ENCODE results near the gene SNX33.
"Not testable (repeated sequence)": the region's sequence is repeated elsewhere in the genome, so short reads cannot be mapped to it uniquely, and the experiment has no call there.

The SNX33 gene

DNA sequence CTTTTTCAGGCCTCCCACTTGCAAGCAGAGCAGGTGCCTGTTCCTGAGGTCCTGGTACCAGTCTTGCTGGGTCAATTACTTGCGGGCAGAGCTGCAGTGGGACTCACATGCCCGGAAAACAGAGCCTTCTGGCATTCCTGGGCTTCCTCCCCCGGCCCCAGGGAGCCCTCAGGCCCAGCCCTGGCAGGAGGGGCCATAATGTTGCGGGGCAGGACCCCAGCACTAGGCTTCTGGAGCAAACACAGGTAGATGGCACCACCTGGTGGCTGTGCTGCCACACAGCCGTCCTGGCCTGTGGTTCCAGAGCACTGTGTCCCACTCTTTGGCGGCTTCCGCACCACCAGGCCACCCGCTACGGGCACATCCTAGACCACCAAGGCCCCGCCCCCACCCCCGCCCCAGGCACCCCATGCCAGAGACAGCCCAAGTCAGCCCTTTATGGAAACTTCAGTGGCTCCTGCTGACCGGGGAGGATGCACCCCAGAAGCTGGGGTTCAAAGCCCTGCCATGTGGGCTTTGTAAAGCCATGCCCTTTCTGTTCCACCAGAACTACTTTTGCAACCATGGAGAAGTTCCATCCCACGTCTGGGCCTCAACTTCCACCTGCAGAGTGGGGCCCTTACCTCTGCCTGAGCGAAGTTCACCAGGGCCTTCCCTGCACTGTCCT lies 36.1 kb downstream of the SNX33 start:
- DNase-seq (ENCODE audit: low read depth in 3 of 3) = peak; percentile 39 to 67 (median 52)

DNA sequence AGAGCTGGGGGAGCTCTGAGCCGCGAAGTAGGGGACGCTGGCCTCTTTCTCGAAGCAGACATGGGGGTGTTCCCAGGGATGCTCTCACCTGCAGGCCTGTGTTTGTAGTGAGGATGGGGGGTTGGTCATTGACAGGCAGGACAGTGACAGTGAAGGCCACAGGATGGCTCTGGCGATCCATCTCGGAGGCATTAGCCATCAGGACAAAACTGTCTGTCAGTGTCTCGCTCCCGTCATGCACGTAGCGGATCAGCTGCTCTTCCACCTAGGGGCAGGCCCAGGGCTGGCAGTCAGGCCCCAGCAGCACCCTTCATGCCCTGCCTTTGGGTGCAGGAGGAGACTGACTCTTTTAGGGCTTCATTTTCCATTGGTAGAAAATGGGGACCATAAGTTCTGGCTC lies 36.9 kb downstream of the SNX33 start:
- no peak for DNase-seq (ENCODE audit: low read depth in 3 of 3)

DNA sequence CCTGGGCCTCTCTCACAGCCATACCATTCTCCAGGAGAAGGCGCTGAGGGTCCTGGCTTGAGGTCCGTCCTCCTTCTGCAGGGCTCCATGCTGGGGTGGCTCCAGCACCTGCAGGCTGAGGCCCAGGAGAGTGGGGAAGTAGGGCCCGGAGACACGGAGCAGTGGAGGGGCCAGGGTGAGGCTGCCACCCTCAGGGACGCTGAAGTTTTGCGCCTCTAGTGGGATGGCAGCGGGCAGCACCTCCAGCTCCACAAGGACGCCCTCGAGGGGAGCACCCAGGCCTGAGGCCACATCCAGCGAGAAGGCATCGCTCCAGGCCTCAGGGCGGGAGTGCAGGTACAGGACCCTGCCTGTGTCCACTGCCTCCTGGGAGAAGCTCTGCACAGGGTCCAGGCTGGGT lies 37.5 kb downstream of the SNX33 start:
- DNase-seq (ENCODE audit: low read depth in 3 of 3) = no peak

DNA sequence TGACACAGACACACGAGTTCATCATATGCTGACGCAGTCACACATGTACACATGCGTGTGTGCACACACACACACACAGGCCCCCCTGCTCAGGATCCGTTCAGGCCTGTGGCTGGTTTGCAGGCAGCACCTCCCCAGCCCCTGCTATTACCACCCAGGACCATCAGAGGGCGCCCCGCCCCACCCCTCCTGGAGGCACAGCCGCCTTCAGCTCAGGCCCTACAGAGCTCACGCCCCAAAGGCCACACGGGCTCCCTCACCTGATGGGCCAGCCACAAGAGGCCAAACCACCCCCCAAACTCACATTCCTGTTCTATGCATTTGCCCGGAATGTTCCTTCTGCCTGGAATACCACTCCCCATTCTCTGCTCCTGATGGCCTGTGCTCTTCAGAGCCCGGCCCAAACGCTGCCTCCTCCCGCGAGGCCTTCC lies 38.5 kb downstream of the SNX33 start:
- DNase-seq (ENCODE audit: low read depth in 3 of 3) = peak; percentile 56 to 84 (median 64)

DNA sequence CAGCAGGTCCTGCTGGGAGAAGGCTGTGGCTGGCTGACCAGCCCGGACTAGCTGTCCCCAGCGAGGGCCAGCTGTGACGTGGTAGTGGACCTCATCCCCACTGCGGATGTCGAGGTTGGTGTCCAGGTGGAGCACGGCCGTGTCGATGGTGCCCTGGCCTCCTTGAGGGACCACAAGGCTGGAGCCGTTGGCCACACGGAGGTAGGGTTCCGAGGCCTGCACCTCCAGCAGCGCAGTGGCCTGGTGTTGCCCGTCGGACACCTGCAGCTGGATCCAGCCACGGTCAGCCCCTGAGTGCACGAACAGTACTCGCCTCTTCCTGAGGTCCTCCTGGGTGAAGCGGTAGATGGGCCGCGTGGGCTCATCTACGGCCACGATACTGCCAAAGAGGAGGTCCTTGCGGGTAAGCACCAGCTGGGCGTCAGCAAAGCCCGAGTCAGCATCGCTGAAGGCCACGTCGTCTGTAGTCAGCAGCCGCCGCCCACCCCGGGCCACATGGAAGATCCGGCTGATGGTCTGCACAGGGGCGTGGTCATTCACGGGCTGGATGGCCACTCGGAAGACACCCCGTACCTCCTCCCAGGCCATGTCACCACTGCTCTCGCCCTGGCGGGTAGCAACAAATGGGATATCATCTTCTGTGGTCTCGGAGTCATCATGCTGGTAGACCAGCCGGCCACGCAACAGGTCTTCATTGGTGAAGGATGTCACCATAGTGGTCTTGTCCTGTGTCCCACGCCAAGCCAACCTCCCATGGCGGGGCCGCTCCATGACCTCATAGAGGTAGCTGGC lies 40.0 kb downstream of the SNX33 start:
- no peak for DNase-seq (ENCODE audit: low read depth in 3 of 3)

DNA sequence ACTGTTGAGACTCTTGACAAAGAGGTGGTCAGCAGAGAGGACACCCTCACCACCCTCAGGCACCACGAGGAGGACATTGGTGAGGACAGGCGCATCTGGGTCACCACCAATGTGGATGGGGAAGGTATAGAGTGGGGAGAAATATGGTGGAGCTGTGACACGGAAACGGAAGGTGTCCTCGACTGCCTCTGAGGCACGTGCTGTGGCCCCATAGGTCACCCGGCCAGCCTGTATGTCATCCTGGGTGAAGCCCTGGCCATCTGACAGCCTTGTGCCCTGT lies 40.5 kb downstream of the SNX33 start:
- no peak for DNase-seq (ENCODE audit: low read depth in 3 of 3)

DNA sequence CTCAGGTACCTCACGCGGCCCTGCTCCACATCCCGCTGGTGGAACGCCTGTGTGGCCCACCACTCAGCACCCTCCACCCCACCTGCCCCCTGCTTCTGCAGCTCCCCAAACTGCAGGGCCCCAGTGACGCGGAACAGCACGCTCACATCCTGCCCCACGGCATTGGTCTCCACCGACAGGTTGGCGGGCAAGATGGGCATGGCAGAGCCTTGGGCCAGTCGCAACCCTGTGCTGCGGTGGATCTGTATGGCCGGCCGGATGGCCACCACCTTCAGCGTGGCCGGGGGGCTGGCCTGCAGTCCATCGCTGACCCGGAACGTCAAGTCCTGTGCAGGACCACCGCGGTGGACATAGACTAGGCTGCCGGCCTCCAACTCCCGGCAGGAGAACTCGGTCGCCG lies 41.1 kb downstream of the SNX33 start:
- no peak for DNase-seq (ENCODE audit: low read depth in 3 of 3)

DNA sequence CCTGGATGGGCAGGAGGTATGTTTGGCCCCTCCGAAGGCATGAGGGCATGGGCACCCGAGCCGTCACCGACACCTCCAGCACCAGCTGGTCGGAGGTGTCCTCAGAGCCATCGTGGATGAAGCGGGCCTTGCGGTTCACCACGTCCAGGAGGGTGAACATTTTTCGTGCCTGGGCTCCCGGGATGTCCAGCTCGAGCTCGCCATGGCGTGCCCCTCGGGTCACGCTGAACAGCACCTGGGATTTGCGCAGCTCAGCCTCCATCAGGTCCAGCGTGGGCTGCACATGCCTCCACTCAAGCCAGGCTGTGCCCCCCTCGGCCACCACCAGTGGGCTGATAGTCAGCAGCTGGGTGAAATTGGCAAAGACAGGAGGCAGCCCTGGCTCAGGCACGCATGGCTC lies 41.7 kb downstream of the SNX33 start:
- not testable (repeated sequence) for DNase-seq (ENCODE audit: low read depth in 3 of 3)

DNA sequence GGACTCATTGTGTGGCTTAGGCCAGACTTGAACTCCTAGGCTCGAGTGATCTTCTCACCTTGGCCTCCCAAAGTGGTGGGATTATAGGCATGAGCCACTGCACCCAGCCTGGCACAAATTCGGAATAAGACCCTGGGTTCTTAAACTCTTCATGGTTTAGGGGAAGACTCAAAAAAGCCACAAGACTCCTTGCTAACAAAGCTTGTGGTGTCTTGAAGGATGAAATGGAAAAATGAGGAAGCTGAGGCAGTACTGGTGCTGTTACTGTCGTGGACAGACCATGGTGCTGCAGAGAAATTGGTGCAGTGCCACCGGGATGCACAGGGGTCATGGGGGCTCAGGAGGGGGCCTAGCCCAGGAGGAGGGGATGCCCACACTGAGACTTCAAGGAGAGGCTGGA lies 44.6 kb downstream of the SNX33 start:
- not testable (repeated sequence) for DNase-seq (ENCODE audit: low read depth in 3 of 3)

DNA sequence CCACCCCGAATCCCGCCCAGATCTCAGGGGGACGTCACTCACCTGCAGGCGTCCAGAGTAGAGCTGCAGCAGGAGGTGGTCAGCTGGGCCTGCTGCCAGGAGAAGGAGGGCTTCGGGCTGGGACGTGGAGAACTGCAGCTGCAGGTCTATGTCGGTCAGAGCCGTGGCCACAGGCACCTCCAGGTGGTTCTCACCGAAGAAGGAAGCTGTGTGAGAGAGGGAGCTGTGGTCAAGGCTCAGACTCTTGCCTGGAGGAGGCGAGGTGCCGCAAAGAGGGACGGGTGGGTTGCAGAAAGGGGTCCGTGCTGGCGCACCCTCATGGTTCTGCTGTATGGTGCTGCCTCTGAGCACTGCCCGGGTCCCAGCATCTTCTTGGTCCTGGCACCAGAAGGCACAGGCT lies 45.3 kb downstream of the SNX33 start:
- not testable (repeated sequence) for DNase-seq (ENCODE audit: low read depth in 3 of 3)

DNA sequence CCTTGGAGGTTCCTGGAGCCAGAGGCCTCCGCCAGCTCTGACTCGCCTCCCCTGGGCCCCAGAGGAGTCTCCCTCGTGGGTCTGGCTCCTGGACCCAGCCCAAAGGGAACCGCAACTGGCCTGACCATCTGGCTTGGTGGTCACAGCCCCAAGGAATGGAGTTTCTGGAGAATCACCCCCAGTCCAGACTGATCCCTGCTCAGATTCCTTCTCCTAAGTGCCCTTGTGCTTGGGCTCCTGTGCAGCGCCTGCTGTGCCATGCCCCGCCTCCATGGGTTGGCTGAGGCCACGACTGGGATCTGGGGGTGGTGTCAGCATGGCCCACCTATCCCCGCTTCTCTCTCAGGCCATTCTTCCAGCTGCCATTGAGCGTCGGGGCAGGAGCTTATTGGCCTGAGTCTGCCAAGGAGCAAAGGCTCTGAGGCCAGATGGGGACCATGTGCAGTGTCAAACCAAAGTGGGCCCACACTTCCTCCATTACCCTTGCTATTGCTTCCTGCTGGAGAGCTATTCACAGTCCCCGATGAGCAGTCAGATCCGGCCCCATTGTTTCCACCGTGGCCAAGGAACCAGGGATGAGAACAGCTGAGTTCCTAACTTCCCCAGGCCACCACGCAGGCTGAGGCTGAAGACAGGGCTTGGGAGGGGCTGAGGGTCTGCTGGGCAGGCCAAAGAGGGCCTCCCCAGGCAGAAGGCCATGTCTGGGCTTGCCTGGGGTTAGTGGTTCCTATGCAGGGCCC lies 46.0 kb downstream of the SNX33 start:
- no peak for DNase-seq (ENCODE audit: low read depth in 3 of 3)

DNA sequence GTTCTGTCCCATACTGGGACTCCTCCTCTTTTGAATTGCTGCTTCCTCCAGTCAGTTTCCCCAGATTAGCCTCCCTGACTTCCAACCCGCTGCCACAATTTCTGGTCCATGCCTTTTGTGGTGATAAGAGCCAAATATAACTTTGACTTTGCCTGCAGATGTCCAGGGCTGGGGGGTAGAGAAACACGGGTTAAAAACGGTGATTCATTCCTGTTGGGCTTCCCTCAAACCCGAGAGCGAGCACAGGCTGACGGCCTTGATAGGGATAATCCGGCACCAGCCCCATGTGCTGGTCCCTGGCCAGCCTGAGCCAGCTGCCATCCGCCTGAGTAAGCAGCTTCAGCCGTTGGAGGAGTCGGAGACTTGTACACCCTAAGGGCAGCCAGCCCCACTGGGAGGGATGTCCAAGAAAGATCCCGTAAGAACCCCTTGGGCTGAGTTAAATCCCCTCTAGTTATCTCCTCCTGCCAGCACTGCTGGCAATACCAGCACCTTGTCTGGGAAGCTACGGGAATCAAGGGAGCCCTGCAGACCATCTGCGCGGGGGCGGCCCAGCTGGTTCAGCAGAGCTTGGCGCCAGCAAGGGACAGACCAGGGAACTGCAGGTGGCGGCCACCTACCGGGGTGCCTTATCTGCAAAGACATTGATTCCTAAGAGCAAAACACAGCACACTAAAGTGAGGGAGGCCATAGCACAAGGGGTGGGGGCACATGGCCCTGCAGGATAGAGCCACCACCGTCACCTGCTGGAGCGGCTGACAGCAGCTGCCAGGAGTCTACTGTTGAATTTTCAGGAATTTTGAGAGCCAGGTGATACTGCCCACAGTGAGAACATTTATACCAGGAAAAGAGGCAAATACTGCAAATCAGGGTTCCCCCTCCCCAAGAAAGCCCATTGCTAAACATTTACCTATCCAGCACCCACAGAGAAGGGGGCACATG lies 46.8 kb downstream of the SNX33 start:
- DNase-seq (ENCODE audit: low read depth in 3 of 3) = peak in 1 of 3 experiments; percentile 12

DNA sequence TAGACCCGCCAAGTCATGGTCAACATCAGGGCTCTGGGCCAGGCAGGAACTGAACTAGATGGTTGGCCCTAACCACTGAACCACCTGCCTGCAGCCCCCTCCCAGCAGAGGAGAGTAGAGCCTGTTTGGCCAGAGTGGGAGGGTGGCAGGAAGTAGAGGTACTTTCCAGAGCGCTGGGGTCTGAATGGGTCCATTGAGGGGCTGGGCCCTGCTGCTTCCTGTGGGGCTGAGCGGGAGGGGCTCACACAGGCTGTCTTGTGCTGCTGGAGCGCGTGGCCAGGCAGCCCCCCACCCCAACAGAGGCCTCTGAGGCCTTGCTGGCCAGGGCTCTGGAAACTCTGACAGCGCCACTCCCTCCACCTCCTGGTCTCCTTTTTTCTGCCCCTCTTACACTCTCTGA lies 47.5 kb downstream of the SNX33 start:
- no peak for DNase-seq (ENCODE audit: low read depth in 3 of 3)

DNA sequence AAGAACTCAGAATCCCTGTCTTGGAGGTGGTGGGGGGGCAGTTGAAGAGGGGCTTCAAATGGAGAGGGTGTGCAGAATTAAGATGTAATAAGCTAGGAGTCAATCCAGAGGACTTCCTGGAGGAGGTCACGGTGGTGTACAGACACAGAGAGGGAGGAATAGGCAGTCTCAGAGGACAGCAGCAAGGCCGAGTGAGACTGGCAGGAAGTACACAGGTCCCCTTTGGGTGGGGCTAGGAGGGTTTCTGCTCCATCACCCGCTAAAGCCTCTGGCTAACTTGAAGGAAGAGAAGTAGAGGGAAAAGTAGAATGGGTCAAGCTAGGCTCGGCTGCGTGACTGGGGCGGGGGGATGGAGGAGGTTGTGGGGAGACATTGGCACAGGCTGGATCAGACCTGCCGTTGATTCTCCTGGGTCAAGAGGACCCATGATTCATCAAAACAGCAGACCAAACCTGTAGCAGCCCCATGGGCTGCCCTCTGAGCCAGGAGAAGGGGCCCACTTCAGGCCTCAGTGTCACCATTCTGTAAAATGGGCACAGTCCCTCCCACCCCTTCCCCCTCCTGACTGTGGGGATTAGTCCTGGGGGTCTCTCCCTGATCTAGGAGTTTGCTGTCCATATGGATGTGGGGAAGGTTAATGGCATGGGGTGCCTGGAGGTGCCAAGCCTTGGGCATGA lies 48.1 kb downstream of the SNX33 start:
- DNase-seq (ENCODE audit: low read depth in 3 of 3) = no peak

DNA sequence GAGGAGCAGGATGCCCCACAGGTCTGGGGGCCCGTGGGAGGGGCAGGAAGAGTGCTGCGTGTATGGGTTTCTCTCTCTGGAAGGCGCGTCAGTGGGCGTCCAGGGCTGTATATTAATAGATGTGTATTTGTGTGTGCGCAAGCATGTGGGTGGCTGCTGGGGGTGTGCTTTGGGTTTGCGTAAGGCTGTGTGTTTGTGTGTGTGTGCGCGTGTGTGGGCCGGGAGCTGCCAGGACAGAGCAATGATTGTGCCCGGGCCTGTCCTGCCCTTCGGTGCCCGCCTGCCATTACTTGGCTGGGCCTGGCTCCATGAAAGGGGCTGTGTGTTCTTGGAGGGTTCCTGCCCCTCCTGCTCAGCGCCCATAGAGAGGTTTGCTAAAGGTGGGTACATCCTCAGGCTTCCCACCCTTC lies 48.6 kb downstream of the SNX33 start:
- no peak for DNase-seq (ENCODE audit: low read depth in 3 of 3)

DNA sequence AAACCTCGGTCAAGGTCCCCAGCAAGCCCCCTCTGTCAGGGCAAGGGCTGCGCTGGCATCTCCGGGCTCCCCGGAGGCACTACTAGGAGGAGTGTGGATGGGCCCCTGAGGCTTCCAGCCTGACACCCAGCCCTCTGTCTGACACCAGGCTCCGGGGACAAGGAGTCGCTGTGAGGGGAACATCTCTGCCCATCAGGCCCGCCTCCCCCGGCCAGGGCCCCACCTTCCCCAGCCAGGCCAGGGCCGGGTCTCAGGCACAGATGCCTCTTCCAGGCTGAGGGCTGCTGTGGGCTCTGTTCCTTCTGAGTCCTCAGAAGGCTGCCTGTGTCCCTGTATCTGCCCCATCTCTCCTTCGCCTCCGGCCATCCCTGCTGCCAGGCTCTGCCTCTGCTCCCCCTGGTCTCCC lies 49.1 kb downstream of the SNX33 start:
- DNase-seq (ENCODE audit: low read depth in 3 of 3) = no peak

DNA sequence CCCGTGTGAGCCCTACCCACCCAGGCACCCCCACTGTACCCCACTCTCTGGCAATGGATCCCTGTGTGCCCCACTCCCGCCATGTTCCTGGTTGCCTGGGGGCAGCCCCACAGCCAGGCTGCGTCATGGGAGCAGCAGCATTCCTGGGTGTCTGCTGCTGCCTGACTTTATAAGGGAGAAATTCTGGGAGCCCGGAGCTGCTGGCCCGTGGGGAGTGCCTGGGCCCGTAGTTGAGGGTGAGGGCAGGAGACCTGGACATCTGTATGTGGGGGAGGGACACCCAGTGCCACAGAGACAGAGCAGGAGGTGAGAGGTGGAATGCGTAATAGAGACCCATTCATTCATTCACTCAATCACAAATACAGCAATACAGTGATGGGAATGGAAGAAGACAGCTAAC lies 49.8 kb downstream of the SNX33 start:
- no peak for DNase-seq (ENCODE audit: low read depth in 3 of 3)

DNA sequence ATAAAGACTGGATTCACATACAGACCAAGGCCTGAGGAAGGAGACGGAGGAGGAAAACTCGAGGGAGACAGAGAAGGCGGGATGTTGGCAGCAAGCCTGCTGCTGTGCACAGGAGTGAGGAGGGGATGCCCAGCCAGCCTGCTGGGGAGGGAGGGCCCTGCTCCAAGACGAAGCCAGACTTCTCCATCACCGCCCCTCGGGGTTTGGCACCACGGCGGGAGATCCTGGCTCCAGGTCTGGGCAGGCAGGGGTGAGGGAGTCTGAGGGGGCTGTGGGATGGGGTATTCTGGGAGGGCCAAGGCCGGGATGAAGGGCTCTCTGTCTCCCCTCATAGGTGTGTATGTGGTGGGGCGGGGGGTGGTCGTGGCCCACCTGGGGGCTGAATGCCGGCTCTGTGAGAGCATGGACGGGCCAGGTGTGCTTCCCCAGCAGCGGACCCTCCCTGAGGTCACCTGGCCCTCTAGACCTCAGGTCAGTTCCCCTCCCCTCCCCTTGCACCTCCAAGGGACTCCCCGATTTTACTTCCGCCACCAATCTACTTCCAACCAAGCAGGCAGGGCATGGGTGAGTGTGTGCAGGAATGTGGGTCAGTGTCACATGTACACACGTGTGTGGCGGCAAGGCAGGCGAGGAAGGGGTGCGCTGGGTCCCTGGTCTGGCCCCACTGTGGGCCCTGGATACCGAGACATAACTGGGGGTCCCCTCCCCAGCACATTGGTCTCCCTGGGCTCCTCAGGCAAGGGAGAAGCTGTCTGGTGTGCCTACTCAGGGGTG lies 50.4 kb downstream of the SNX33 start:
- DNase-seq (ENCODE audit: low read depth in 3 of 3) = not testable (repeated sequence)

DNA sequence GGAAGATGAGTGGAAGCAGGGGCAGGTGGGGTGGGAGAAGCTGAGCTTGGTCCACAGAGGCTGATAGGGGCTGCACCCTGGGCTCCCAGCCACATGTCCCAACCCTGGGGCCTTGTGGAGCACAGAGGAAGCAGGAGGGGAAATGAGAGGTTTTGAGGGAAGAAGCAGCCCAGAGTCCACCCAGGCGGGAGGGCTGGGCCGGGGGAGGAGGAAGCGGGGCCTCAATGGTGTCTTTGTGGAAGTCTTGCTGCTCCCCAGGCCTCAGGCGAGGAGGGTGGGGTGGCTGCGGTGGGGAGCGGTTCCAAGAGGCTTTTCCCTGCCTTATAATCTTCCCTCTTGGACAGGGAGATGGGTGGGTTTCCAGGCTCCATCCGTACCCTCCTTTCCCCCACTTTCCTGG lies 51.8 kb downstream of the SNX33 start:
- not testable (repeated sequence) for DNase-seq (ENCODE audit: low read depth in 3 of 3)

All from stimulated activated CD4-positive, alpha-beta T cell treated with anti-CD3 and anti-CD28 coated beads, TNF-alpha, amount 100 ng/mL, for 24 hours (primary cell).